ENCODE results near the gene ADISSP. TPM values are rescaled to one million over a fixed set of nuclear protein-coding genes. Genes with fewer than 3 reads are reported as not detected.

The ADISSP gene
- total and polyA plus RNA-seq, 2 of the 13 experiments (the other 11 are each of a cell fraction or from before 2014, with no cell fraction given): 38.3 to 90.6 TPM

DNA sequence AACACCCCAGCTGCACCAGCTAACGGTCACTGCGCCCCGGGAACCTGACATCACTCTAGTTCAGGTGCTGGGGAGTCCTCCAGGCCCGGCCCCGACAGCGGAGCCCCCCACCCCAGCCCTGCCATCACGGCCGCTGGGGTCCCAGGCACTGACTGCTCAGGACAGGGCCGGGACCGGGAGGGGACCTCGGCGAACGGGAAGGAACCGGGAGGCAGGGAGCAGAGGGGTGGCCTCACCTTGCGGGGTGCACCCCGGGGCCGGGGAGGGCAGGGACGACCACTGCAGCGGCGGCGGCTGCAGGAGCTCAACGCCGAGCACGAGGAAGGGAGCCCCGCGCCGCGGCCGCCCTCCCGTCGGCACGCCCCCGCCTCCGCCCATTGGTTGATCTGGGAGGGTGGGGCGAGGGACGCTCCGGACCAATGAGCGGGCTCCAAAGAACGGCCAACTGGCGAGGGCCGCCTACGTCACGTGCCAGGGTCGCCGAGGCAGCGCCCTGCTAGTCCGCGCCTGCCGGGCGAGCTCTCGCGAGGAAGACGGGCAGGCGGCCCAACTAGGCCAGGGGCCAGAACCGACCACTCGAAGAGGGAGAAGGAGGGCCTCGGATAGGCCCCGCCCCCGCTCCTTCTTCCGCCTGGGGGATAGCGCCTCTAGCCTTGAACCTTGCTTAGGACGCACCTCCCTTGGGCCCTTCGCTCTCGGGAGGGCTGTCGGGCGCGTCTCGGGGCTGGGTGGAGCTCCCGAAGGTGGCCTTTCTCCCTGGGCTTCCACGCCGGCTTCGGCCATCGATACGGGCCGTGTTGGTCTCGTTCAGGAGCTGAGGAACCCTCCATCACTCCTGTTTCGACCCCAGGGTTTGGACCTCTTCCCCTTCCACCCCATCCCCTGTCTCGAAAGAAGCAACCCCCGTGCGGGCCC lies at the start of gene ADISSP (continued):
- TF ChIP-seq, protein P1, sequence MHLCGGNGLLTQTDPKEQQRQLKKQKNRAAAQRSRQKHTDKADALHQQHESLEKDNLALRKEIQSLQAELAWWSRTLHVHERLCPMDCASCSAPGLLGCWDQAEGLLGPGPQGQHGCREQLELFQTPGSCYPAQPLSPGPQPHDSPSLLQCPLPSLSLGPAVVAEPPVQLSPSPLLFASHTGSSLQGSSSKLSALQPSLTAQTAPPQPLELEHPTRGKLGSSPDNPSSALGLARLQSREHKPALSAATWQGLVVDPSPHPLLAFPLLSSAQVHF (CRISPR knock-in tag; IDR thresholded peaks at IDR 0.05): peak; percentile 92; the same call in 1 of the 2 replicates
- TF ChIP-seq, protein P2, sequence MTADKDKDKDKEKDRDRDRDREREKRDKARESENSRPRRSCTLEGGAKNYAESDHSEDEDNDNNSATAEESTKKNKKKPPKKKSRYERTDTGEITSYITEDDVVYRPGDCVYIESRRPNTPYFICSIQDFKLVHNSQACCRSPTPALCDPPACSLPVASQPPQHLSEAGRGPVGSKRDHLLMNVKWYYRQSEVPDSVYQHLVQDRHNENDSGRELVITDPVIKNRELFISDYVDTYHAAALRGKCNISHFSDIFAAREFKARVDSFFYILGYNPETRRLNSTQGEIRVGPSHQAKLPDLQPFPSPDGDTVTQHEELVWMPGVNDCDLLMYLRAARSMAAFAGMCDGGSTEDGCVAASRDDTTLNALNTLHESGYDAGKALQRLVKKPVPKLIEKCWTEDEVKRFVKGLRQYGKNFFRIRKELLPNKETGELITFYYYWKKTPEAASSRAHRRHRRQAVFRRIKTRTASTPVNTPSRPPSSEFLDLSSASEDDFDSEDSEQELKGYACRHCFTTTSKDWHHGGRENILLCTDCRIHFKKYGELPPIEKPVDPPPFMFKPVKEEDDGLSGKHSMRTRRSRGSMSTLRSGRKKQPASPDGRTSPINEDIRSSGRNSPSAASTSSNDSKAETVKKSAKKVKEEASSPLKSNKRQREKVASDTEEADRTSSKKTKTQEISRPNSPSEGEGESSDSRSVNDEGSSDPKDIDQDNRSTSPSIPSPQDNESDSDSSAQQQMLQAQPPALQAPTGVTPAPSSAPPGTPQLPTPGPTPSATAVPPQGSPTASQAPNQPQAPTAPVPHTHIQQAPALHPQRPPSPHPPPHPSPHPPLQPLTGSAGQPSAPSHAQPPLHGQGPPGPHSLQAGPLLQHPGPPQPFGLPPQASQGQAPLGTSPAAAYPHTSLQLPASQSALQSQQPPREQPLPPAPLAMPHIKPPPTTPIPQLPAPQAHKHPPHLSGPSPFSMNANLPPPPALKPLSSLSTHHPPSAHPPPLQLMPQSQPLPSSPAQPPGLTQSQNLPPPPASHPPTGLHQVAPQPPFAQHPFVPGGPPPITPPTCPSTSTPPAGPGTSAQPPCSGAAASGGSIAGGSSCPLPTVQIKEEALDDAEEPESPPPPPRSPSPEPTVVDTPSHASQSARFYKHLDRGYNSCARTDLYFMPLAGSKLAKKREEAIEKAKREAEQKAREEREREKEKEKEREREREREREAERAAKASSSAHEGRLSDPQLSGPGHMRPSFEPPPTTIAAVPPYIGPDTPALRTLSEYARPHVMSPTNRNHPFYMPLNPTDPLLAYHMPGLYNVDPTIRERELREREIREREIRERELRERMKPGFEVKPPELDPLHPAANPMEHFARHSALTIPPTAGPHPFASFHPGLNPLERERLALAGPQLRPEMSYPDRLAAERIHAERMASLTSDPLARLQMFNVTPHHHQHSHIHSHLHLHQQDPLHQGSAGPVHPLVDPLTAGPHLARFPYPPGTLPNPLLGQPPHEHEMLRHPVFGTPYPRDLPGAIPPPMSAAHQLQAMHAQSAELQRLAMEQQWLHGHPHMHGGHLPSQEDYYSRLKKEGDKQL (CRISPR knock-in tag; IDR thresholded peaks at IDR 0.05; ENCODE audit: low read depth): 0 out of 2 replicates have a peak, but pooled peaks have one; percentile 39
- TF ChIP-seq CREB1 (IDR thresholded peaks at IDR 0.05) (peak; percentile 94), CREB1 (CRISPR knock-in tag; IDR thresholded peaks at IDR 0.05) (no peak), ISL2 (CRISPR knock-in tag; IDR thresholded peaks at IDR 0.05) (peak; percentile 72), SALL2 (CRISPR knock-in tag; IDR thresholded peaks at IDR 0.05) (peak; percentile 83), PHF21A (CRISPR knock-in tag; IDR thresholded peaks at IDR 0.05) (peak; percentile 83; the same call in 1 of the 2 replicates), SPEN (CRISPR knock-in tag; IDR thresholded peaks at IDR 0.05; ENCODE audit: low read depth) (peak; percentile 97), XRCC5 (optimal IDR thresholded peaks at IDR 0.05; ENCODE audit: low read length) (no peak), FOXJ3 (CRISPR knock-in tag; IDR thresholded peaks at IDR 0.05; ENCODE audit: borderline replicate concordance) (no peak)
- TF ChIP-seq, protein P3, sequence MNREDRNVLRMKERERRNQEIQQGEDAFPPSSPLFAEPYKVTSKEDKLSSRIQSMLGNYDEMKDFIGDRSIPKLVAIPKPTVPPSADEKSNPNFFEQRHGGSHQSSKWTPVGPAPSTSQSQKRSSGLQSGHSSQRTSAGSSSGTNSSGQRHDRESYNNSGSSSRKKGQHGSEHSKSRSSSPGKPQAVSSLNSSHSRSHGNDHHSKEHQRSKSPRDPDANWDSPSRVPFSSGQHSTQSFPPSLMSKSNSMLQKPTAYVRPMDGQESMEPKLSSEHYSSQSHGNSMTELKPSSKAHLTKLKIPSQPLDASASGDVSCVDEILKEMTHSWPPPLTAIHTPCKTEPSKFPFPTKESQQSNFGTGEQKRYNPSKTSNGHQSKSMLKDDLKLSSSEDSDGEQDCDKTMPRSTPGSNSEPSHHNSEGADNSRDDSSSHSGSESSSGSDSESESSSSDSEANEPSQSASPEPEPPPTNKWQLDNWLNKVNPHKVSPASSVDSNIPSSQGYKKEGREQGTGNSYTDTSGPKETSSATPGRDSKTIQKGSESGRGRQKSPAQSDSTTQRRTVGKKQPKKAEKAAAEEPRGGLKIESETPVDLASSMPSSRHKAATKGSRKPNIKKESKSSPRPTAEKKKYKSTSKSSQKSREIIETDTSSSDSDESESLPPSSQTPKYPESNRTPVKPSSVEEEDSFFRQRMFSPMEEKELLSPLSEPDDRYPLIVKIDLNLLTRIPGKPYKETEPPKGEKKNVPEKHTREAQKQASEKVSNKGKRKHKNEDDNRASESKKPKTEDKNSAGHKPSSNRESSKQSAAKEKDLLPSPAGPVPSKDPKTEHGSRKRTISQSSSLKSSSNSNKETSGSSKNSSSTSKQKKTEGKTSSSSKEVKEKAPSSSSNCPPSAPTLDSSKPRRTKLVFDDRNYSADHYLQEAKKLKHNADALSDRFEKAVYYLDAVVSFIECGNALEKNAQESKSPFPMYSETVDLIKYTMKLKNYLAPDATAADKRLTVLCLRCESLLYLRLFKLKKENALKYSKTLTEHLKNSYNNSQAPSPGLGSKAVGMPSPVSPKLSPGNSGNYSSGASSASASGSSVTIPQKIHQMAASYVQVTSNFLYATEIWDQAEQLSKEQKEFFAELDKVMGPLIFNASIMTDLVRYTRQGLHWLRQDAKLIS (CRISPR knock-in tag; IDR thresholded peaks at IDR 0.05): no peak
- TF ChIP-seq, protein P4, sequence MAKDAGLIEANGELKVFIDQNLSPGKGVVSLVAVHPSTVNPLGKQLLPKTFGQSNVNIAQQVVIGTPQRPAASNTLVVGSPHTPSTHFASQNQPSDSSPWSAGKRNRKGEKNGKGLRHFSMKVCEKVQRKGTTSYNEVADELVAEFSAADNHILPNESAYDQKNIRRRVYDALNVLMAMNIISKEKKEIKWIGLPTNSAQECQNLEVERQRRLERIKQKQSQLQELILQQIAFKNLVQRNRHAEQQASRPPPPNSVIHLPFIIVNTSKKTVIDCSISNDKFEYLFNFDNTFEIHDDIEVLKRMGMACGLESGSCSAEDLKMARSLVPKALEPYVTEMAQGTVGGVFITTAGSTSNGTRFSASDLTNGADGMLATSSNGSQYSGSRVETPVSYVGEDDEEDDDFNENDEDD (CRISPR knock-in tag; IDR thresholded peaks at IDR 0.05; ENCODE audit: borderline replicate concordance): peak; percentile 96
- TF ChIP-seq, protein P5, sequence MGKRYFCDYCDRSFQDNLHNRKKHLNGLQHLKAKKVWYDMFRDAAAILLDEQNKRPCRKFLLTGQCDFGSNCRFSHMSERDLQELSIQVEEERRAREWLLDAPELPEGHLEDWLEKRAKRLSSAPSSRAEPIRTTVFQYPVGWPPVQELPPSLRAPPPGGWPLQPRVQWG (CRISPR knock-in tag; IDR thresholded peaks at IDR 0.05; ENCODE audit: borderline replicate concordance, low read depth): no peak
- TF ChIP-seq, protein P6, sequence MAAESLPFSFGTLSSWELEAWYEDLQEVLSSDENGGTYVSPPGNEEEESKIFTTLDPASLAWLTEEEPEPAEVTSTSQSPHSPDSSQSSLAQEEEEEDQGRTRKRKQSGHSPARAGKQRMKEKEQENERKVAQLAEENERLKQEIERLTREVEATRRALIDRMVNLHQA (CRISPR knock-in tag; IDR thresholded peaks at IDR 0.05): no peak

All from HepG2 (cell line).